AG10803 (cell line): Measurements from ENCODE around the gene ARL16.

Source experiments
- DNase-seq: peaks from one replicate; pipeline ENCODE4 v3.0.0; 2010; ENCODE audit warnings: low read depth
- H3K4me3 ChIP-seq: 2 replicates; pipeline ENCODE4 v1.5.1; 2011; ENCODE audit warnings: mild to moderate bottlenecking, low read length, control low read depth
- CTCF ChIP-seq: conservative IDR thresholded peaks from 2 replicates; pipeline ENCODE4 v1.5.1; 2011; ENCODE audit warnings: mild to moderate bottlenecking, low read length, control low read depth, inconsistent platforms

ARL16 gene

GRCh38 chr17:81690549-81690948 is 7.0 kb upstream of the ARL16 start:
- no peak for TF ChIP-seq CTCF
- no peak for DNase-seq
- H3K4me3 ChIP-seq: no peak overlapping the region

GRCh38 chr17:81690066-81690465 is 6.5 kb upstream of the ARL16 start:
- TF ChIP-seq CTCF: no peak
- no peak overlapping the region for H3K4me3 ChIP-seq
- no peak for DNase-seq

- no peak for DNase-seq
- TF ChIP-seq CTCF: no peak
These were observed 5.0 kb upstream of the ARL16 start for GRCh38 chr17:81688616-81689015.

GRCh38 chr17:81687770-81688541 is 4.4 kb upstream of the ARL16 start:
- no peak for DNase-seq
- H3K4me3 ChIP-seq: no peak overlapping the region
- no peak for TF ChIP-seq CTCF

More at GRCh38 chr17:81688616-81689015, 5.0 kb upstream of the ARL16 start:
- H3K4me3 ChIP-seq: no peak overlapping the region

GRCh38 chr17:81686614-81687013 is 3.0 kb upstream of the ARL16 start:
- no peak for TF ChIP-seq CTCF
- no peak for DNase-seq
- H3K4me3 ChIP-seq: no peak overlapping the region

GRCh38 chr17:81685108-81685507 is 1.5 kb upstream of the ARL16 start:
- peak overlapping the region; percentile 72 for H3K4me3 ChIP-seq
- DNase-seq: peak; percentile 58
- TF ChIP-seq CTCF: no peak

GRCh38 chr17:81684442-81684911 is 880 bp upstream of the ARL16 start:
- no peak for DNase-seq
- TF ChIP-seq CTCF: no peak
- H3K4me3 ChIP-seq: peak overlapping the region; percentile 72
